Fibroblast of lung (primary cell): ENCODE results near the gene DUSP5.

Source experiments
- CTCF ChIP-seq, 2 donors: IDR thresholded peaks in 1 of 2; conservative IDR thresholded peaks in 1 of 2; 1 replicate in 1 of 2; 2 replicates in 1 of 2; pipeline ENCODE4 v1.5.1; 2011 to 2012; ENCODE audit warnings: low read length in 2 of 2, control low read depth in 1 of 2, inconsistent platforms in 1 of 2, low read depth in 1 of 2, mild to moderate bottlenecking in 1 of 2
- EZH2 ChIP-seq: IDR thresholded peaks from 2 replicates; pipeline ENCODE4 v1.5.1; 2012; ENCODE audit warnings: low read length, control low read depth, mild to moderate bottlenecking; ENCODE audit errors: missing control alignments

DNA sequence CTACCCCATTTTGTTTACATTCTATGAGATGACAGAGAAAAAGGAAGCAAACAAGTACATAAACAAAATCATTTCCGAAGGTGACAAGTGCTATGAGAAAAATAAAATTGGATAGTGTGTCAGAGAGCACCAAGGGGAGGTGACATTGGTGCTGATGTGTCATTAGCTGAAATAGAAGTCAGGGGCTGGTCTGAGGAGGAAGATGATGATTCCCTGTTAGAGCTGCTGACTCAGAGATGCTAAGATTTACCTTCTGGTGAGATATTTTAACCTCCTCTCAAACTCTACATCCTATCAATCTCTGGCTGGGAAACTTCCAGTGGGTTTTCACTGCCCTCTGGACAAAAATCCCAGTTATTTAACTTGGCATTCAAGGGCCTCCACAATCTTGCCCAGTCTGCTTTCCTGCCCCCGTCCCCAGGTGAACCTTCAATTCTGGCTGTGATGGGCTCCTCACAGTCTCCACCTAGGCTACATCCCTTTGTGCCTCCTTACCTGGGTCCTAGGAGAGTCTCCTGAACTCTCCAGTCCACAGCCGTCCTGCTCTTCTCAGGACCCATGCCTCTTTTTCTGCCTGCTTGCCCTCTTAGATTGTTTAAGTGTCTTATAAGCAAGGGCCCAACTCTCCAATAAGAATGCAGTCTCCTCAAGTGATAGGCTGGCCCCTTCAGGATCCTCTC is 26.6 kb downstream of the DUSP5 start:
- no peak for TF ChIP-seq CTCF (conservative IDR thresholded peaks at IDR 0.05 in 1 of 2, IDR thresholded peaks at IDR 0.05 in 1 of 2; ENCODE audit: low read depth in 1 of 2, low read length in 2 of 2)
- TF ChIP-seq EZH2: no peak
